HFF-Myc (cell line): ENCODE data around the gene ANO7.

ENCODE experiments used
- DNase-seq: peaks from one replicate; pipeline ENCODE4 v3.0.0-alpha.2; 2011; ENCODE audit warnings: low read depth; ENCODE audit errors: extremely low read depth
- H3K4me3 ChIP-seq: replicated peaks from 2 replicates; pipeline ENCODE4 v1.5.1; 2011; ENCODE audit warnings: low read depth, mild to moderate bottlenecking, control low read depth, low read length
- CTCF ChIP-seq: IDR thresholded peaks from 2 replicates; pipeline ENCODE4 v1.5.1; 2012; ENCODE audit warnings: mild to moderate bottlenecking, low read depth, low read length, control low read depth; ENCODE audit errors: missing control alignments

ANO7 gene

GRCh38 chr2:241183221-241183620 lies 5.3 kb upstream of the ANO7 start:
- TF ChIP-seq CTCF, result no peak
- H3K4me3 ChIP-seq, result no peak overlapping the region
- no peak for DNase-seq

GRCh38 chr2:241184901-241185300 lies 3.6 kb upstream of the ANO7 start:
- H3K4me3 ChIP-seq, result no peak overlapping the region

GRCh38 chr2:241185961-241186360 lies 2.5 kb upstream of the ANO7 start:
- no peak for TF ChIP-seq CTCF
- DNase-seq, result no peak

More at GRCh38 chr2:241184901-241185300, 3.6 kb upstream of the ANO7 start:
- TF ChIP-seq CTCF, result no peak
- DNase-seq, result no peak

GRCh38 chr2:241187101-241187917 lies 1.2 kb upstream of the ANO7 start:
- H3K4me3 ChIP-seq, result no peak overlapping the region
- TF ChIP-seq CTCF, result no peak
- DNase-seq, result no peak

More at GRCh38 chr2:241185961-241186360, 2.5 kb upstream of the ANO7 start:
- no peak overlapping the region for H3K4me3 ChIP-seq

GRCh38 chr2:241187918-241188234 lies 601 bp upstream of the ANO7 start:
- H3K4me3 ChIP-seq, result no peak overlapping the region
- no peak for TF ChIP-seq CTCF
- no peak for DNase-seq

GRCh38 chr2:241189093-241189855 lies 797 bp downstream of the ANO7 start:
- H3K4me3 ChIP-seq, result no peak overlapping the region
- DNase-seq, result no peak
- no peak for TF ChIP-seq CTCF

- no peak for DNase-seq
- TF ChIP-seq CTCF, result no peak
- H3K4me3 ChIP-seq, result no peak overlapping the region
These were observed 1.4 kb downstream of the ANO7 start for GRCh38 chr2:241189856-241190201.
